Stimulated activated CD8-positive, alpha-beta memory T cell treated with anti-CD3 and anti-CD28 coated beads, Interleukin-7, amount 100 ng/mL, for 48 hours (primary cell): ENCODE results near the gene HEATR1.

Source experiments
- DNase-seq, 2 donors: peaks; one replicate each; pipeline ENCODE4 v3.0.0-alpha.2; 2020; ENCODE audit warnings: low read depth in 1 of 2; ENCODE audit errors: extremely low read depth in 1 of 2

Gene HEATR1

DNA sequence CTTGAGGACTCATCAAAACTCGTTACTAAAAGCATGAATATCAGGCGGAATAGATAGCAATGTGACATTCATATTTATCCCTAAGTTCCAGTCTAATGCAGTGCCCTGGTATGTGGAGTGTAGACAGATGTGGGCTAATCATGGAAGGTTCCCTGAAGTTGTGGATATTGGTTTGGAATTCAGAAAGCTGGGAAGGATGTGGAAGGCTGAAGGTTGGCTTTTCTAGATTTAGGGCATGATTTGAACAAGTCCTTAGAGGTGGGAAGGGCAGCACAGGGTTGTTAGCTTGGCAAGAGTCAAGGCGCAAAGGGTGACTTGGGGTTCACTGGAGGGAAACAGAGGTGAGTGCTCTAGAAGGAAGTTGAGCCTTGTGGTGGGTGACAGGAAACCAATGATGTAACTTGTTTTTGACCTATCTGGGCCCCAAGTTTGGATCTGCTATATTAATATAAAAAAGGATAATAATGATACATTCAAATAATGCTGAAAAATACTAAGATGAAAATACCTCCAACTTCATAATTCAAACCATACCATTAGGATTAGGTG, 58.6 kb downstream of the HEATR1 start:
- DNase-seq = no peak

DNA sequence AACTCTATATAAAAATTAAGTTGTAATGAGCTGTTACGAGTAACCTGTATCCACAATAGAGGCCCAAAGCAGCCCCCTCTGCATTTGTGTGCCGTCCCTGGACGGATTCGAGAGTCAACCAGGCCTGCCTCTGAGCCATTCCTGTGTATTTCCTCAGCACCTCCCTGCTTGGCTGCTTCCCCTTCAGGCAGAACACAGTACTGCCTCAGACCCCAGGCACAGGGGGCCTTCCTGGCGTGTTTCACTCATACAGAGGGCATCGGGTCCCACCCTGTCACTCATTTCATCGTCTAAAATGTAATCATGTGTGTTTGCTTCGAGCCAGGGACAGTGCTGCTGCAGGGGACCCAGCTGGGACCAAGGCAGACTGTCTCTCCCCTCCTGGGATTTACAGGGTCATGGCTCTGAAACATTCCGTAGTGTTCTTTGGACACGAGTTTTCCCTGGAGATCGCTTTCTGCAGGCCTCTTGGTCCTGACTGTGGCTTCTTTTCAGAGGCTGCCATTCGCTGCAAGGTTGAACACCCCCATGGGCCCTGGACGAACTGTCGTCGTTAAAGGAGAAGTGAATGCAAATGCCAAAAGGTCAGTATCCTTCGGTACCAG, 61.1 kb downstream of the HEATR1 start:
- no peak for DNase-seq

DNA sequence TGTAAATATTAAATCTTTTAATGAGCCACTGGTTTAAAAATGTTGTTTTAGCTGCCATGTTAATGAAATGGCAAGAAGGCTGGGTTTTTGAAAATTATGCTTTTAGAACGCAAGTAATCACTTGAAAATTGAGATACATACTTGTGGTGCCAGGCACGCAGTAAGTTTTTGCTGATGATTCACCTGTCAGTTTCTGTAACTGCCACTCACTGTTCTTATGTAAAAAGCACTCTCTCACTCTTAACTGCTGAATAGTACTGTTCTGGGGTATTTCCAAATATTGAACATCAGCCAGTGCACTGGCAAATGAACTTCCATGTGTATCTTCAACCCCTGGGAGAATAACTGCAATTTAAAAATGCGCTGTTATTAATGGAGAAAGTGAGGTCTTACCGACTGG, 62.6 kb downstream of the HEATR1 start:
- no peak for DNase-seq

DNA sequence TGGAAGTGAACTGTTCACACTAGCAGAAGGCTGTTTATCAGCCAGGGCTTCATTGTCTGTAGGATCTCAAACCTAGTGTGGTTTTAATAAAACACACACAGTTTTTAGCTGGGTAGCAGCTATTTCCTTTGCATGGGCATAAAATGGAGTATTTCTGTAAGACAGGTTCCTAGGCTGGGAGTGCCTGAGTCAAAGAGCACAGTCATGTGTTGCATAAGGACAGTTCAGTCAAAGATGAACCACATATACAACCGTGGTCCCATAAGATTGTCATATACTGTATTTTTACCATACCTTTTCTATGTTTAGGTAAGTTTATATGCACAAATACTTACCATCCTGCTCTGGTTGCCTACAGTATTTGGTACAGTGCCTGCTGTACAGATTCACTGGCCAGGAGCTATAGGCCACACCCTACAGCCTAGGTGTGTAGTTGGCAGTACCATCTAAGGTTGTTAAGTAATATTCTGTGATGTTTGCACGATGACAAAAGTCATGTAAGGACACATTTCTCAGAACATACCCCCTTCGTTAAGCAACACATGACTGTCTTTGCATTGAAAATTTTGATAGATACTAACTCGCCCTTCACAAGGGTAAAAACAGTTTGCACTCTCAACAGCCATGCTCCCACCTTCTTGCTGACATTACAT, 63.4 kb downstream of the HEATR1 start:
- no peak for DNase-seq

DNA sequence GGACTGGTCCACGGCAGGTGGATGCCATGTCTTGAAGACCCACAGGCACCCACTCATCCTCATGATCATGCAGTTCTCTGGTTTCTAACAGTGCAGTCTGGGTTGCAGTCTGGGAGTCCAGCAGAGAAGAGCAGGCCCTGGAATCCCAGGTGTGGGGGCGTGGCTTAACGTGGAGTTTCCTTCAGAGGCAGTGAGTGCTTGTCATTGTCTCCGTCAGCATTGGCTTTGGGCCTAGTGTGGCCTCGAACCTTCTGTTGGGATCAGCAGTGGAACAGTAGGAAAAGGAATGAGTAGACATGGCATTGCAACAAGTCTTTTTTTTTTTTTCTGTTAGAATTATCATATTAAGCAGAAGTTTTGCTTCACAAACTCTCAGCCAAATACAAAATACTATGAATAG, 67.8 kb downstream of the HEATR1 start:
- DNase-seq = no peak

DNA sequence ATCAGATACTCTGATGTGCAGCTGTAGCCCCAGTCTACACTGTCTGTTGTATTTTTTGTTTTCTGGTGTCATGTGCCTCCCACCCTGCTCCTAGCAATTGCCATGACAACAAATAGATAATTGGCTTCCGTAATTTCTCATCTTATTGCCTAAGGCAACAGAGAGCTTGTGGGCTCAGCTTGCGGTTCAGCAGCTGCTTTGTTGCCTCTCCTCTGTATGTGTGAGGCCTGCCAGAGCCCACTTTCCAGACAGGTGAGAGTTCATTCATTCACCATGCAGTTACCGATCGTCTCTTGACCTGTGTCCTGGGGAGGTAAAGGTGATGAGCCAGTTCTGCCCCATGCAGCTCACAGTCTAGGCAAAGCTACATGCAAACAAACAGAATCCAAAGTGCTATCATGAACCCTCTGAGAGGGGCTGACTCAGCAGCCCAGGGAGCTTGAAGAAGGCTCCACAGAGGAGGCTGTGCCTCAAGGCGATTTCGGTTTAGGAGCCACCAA, 68.6 kb downstream of the HEATR1 start:
- DNase-seq = no peak

DNA sequence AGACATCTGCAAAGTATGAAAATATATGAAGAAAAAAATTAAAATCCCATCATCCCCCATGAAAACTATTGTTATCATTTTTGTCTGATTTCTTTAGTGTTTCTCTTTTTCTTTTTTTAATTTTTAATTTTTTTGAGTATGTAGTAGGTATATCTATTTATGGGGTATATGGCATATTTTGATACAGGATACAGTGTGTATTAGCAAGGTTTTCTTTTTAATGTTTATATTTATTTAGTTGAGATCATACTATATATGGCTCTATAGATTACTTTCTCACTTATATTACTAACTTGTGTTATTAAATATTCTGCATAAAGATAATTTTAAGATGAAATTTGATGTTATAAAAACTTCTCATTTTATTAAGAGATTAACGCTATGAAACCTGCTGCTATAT, 69.1 kb downstream of the HEATR1 start:
- DNase-seq = no peak

DNA sequence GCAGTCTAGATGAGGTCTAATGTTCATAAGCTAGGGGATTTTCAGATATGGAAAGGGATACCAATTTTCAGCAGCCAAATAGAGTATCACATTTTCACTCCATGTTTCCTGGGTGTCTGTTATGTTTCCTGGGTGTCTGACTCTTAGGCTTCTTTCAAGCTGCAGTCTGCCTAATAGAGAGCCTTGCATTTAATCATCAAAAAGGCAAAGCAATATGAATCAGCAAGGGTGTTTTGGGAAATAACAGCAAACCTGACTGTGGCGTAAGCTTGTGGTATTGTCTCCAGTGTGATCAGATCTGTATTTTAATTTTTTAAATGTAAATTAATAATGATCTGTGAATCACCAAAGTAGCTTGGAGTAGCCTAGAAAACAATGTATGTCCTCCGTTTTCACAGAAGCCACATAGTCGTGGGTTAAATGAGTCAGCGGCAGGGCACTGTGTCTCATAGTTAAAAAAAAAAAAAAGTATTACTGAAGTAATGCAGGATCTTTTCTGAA, 70.1 kb downstream of the HEATR1 start:
- peak in 1 of 2 donors; percentile 38 for DNase-seq

DNA sequence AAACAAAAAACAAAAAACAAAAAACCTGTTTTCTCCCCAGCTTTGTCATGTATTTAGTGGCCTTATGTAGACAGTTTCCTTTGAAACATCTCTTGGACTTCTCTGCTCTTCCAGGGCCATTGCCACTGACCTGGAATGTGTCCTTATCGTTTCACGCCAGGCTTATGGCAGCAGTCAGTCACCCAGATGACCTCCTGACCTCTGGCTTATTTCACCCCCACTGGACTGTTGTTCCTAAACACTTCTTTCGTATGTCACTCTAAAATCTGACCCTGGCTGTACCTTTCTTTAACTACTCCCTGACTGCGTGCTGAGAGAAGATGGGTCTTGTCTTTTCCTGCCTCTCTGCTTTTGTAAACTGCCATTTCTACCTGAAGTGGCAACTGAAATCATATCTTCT, 71.5 kb downstream of the HEATR1 start:
- DNase-seq = no peak

DNA sequence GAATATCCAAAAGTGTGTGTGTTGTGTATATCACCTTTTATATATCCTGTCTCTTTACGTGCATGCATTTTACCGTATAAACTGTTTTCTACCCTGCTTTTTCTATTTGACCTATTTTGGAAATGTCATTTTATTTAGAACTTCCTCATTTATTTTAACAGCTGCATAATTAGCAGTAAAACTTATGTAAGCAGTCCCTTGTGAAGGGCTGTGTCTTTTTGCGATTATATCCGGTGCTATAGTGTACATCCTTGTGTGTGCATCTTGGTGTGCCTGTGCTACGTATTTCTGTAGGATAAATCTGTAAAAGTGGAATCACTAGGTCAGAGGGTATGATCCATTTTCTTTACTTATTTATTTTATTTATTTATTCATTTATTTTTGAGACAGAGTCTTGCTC, 73.4 kb downstream of the HEATR1 start:
- no peak for DNase-seq

DNA sequence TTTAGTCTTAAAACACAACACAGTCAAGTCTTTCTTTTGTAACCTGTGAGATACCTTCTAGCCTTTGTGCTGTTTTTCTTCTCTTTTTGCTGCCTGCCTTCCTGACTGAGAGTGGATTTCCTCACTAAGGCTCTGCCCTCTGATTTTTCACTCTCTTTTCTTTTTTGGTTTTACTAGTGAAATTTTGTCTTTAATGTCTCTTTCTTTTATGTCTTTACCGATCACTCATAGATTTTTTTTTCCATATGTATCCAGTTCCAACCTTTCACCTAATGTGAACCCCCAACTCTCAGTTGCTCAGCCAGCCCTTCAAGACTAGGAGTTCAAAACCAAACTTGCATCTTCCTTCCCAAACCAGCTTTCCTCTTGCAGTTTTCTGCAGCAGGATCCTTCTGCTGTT, 74.0 kb downstream of the HEATR1 start:
- no peak for DNase-seq

DNA sequence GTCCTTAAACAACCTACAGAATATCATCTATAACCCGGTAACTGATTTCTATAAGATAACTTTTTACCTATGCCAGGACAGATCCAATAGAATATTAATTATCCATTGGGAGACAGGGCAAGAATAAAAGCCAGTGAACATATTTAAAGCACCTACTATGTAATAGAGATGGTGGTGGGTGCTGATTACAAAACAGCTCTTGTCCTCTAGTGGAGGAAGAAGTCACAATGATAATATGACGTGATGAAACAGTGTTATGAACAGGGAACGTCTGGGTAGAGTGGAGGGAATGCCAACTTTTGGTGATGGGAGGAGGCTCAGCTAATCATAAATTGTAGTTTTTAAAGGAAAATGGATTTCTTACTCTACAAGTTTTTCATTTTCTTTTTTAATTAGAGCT, 78.2 kb downstream of the HEATR1 start:
- DNase-seq = no peak

DNA sequence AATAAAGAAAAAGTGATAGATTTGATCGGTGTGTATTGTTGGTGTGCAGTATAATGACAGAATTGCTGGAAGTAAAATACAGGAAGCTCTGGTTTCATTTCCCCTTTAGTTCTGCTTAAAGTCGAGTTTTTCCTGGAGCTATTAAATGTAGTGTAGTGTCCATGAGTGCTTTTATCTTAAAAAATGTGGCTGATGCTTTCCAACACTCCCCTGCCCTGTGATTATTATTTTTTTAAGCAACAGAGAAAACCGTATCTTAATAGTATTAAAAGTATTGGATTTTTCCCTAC, 79.5 kb downstream of the HEATR1 start:
- no peak for DNase-seq

DNA sequence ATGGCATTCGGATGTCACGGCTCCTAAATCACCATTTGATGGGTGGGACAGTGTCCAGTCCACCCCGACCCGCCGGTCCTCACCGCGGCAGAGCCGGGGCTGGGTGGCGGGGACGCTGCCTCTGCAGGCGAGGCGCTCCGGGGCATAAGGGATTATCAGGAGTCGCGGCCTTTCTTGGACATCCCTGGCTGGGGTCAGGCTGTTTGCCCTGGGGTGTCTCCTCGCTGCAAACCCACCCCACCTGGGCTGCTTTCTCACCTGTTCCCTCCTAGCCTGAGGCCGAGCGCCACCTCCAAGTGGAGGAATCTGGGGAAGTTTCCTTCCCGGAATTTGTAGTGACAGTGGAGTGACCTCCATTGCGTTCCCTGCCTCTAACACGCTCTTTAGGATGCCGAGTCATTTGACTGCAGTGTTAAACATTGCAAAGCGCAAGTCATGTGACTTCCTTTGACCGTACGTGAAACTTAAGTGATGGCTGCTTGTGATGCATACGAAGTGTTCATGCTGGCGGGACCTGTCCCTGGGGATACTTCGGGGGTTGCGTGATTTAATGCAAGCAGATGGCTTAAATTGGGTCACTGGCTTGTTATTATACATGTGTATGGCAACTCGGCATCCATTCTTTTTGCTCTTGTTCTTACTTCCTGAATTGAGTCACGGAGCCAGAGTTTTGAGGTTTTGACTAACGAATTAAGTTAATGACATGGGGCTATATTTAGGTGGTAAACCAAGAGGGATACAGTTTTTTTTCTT, 80.0 kb downstream of the HEATR1 start:
- DNase-seq = peak in 1 of 2 donors; percentile 40

DNA sequence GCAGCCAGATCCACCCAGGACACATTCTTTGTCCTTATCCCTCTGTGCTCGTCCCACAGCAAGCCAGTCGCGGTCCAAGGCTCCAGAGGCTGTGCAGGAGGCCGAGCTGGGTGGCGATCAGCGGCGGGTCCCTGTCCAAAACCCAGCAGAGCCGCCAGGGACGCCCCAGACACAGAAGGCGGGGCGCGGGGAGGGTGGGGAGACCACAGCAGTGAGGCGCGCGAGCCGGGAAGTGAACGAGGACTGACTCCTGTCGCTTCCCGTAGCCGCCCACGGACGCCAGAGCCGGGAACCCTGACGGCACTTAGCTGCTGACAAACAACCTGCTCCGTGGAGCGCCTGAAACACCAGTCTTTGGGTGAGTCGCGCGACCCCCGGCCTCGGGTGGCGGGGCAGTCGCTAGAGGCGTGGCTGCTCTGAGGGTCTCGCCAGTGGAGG, 80.6 kb downstream of the HEATR1 start, which contains the start of gene LGALS8:
Gene LGALS8 (plus strand): TSS at position 279 of the 438 bp plus-strand sequence. CDS start 2,089 bp downstream, outside the sequence.
- peak; percentile 75 to 87 for DNase-seq

DNA sequence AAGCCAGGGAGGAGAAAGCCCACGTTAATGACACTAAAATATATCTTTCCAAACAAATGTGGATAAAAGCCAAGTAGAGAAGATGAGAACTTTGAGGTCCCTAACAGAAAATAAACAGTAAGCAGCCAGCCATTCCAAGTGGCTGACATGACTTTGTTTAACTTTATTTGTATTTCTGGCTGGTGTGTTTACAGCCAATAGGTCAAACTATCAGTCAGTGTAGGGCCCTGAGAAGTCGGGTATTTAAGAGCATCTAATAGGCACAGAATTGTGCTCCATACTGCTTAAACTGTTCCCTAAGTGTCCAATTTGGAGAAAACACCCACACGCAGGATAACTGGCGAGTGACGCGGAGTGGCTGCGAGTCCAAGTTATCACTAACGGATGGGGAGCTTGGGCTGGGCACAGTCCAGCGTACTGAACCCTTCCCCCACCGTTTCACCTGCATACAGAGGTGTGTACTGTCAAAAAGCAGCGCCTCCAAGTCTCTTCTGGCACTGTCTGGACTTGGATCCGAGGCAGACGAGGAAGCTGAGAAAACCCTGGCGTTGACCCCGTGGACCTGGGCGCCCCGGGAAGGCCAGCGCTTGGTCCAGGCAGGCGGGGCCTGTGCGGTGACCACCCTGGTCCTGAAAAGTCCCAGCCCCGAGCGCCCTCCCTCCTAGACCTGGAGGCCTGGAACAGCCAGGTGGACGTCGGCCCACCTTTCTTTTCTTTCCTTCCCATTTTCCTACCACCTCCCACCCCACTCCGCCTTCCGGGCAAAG, 81.2 kb downstream of the HEATR1 start:
- DNase-seq = no peak

DNA sequence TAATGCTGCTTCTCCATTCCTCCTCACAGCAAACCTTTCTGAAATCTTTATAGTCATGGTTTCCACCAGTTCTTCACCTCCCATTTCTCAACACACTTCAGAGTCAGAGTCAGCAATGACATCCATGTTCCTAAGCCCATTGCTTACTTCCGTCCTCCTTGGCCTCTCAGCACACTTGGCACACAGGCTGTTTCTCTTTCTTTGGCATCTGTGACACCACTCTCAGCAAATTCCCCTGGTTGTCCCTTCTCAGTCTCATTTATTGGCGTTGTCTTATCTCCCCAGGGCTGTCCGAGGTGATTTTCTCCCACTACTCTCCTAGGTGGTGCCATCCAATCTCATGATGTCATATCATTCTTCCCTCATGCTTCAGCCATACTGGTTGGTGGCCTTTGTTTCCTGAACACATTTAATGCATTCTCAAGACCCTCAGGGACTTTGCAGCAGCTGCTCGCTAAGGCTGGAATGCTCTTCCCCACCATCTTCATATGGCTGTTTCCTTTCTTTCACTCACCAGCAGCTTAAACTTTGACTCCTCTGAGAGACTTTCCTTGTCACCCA, 83.8 kb downstream of the HEATR1 start:
- DNase-seq = no peak

DNA sequence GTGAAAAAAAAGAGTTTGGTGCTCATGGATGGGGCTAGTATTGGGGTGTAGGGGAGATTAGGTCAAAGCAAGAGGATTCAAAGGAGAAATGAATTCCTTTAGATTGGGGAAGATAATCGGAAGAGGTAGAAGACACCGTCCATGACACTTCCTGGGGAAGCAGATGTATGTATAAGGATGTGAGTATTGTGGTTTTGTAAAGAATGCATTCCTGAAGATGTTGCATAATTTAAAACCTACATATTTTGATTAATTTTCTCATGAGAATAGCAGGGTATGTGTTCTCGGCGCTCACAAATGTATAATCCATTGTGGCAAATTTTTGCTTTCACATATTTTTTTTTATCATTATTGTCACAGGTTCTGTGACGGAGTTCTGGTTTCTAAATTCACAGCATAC, 86.0 kb downstream of the HEATR1 start:
- no peak for DNase-seq

DNA sequence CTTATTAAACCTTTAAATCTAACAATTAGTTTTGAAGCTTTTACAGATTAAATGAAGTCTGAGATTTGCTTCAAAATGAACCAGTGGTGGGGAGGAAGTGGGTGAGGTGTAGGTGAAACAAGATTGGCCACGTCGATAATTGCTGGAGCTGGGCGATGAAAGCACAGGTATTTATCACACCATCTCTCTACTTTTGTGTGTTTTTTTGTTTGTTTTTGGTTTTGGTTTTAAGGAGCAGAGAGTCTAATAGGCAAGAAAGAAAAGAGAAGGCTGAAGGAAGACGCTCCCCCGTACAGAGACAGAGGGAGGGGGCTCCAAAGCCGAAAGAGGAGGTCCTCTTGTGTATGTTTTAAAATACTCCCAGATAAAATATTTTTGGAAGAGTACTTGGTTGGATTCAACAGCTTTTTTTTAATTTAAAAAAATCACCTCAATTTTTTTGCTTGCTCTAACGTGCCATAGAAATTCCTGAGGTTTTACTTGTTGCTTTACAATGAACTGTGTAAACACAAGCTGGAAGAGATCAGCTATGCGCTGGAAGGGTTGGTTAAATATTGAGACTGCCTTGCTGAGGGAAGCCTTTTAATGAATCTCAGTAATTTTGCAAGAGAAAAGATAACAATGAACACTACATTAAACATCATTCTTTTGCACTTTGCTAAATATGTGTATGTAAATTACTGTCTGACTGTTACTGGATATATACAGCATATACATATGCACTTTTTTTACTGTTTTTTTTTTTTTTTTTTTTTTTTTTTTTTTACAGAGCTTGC, 87.2 kb downstream of the HEATR1 start:
- DNase-seq = no peak

DNA sequence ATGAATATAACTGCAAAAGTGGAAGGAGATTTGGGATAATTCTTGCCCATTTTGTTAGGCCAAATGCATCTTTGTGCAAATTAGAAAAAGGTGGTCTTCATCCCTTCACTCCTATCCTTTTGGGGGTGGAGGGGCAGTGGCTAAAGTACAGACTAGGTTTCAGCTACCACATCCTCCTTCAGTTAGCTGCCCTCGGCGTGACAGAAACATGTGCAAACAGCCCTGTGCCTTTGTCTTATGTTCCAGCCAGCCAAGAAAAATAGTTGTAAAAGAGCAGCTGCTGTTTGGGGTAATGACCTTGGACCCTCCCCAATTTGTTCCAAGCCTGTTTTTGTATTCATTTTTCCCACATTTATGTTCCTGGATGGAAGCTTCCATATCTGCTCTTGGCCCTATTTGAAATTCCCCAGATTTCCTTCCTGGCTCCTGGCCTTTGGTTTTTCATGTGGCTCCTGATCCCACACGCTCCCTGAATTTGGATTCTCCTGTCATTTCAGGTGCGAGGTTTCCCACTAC, 88.8 kb downstream of the HEATR1 start:
- DNase-seq = no peak
